ENCODE measurements around the gene GNAS. TPM values are rescaled to one million over a fixed set of nuclear protein-coding genes. Genes with fewer than 3 reads are reported as not detected.

Gene GNAS
- total RNA-seq, 4 donors from 2014 or later, result 679 to 875 (median 782) TPM

DNA sequence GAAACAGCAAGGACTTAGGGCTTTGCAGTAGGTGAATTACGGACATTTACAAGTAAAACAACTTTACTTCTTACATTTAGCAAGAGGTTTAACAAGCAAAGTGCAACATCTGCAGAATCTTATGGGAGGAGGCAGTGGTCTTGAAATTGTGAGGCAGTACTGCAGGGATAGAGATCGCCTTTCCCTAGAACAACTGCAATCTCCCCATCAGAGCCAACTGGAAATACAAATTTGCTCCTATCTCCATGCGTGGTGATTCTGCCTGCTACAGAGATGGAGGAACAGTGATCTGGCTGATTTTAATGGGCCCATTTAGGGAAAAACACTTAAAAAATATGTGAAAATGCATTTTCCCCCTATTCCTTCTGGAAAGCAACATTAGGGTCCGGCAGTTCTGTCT lies 25.9 kb downstream of the GNAS start:
- H3K27me3 ChIP-seq, result no peaks in the 10 kb centered on the region
- no peaks in the 10 kb centered on the region for H3K4me1 ChIP-seq
- H3K36me3 ChIP-seq, result no peaks in the 10 kb centered on the region
- no peak overlapping the region for H3K27ac ChIP-seq (replicated peaks in 1 of 4)
- TF ChIP-seq, protein P1, sequence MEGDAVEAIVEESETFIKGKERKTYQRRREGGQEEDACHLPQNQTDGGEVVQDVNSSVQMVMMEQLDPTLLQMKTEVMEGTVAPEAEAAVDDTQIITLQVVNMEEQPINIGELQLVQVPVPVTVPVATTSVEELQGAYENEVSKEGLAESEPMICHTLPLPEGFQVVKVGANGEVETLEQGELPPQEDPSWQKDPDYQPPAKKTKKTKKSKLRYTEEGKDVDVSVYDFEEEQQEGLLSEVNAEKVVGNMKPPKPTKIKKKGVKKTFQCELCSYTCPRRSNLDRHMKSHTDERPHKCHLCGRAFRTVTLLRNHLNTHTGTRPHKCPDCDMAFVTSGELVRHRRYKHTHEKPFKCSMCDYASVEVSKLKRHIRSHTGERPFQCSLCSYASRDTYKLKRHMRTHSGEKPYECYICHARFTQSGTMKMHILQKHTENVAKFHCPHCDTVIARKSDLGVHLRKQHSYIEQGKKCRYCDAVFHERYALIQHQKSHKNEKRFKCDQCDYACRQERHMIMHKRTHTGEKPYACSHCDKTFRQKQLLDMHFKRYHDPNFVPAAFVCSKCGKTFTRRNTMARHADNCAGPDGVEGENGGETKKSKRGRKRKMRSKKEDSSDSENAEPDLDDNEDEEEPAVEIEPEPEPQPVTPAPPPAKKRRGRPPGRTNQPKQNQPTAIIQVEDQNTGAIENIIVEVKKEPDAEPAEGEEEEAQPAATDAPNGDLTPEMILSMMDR (IDR thresholded peaks at IDR 0.05), result no peak
- TF ChIP-seq EP300 (IDR thresholded peaks at IDR 0.05) (no peak), POLR2AphosphoS5 (IDR thresholded peaks at IDR 0.05) (no peak), POLR2A (IDR thresholded peaks at IDR 0.05; ENCODE audit: low read depth) (no peak)
- H3K9me3 ChIP-seq, result no peaks in the 10 kb centered on the region
- intact Hi-C loops (cut with DNase I), result no loop called here
- DNase-seq (ENCODE audit: extremely low spot score), result no peak
- WGBS, result 98% methylated on average over 4 of the region's 4 CpGs
- no peak overlapping the region for H3K4me3 ChIP-seq

DNA sequence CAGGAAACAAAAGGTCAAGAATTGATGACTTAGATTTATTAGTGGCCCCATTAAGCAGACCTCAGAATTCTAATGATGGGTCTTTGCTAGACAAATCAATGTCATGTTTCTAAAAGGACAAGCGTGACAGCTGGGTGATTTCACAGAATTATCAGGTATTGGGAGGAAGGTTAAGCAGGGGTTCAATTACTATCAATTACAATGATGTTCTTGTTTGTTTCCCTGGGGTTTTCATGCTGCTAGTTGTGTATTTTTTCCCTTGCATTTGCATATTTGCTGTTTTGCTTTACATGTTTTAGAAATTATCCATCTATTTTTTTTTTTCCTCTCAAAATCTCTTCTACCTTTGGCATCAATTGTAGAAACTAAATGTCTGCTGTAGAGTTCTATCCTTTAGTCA lies 27.9 kb downstream of the GNAS start:
- intact Hi-C loops (cut with DNase I), result no loop called here
- no peak for TF ChIP-seq POLR2AphosphoS5 (IDR thresholded peaks at IDR 0.05)
- no peak for TF ChIP-seq POLR2A (IDR thresholded peaks at IDR 0.05; ENCODE audit: low read depth)
- no peak for TF ChIP-seq EP300 (IDR thresholded peaks at IDR 0.05)
- TF ChIP-seq, protein P1 (IDR thresholded peaks at IDR 0.05), result no peak

GRCh38 chr20:58880994-58881752 lies 28.7 kb downstream of the GNAS start:
- no peak overlapping the region for H3K4me3 ChIP-seq
- H3K27me3 ChIP-seq, result no peaks in the 10 kb centered on the region
- intact Hi-C loops (cut with DNase I), result no loop called here
- no peaks in the 10 kb centered on the region for H3K36me3 ChIP-seq
- H3K9me3 ChIP-seq, result no peaks in the 10 kb centered on the region
- DNase-seq (ENCODE audit: extremely low spot score), result no peak
- no peaks in the 10 kb centered on the region for H3K4me1 ChIP-seq
- 85% methylated on average over 9 of the region's 9 CpGs for WGBS
- H3K27ac ChIP-seq (replicated peaks in 1 of 4), result no peak overlapping the region
- TF ChIP-seq, protein P1 (IDR thresholded peaks at IDR 0.05), result no peak
- TF ChIP-seq POLR2AphosphoS5 (IDR thresholded peaks at IDR 0.05) (no peak), POLR2A (IDR thresholded peaks at IDR 0.05; ENCODE audit: low read depth) (no peak), EP300 (IDR thresholded peaks at IDR 0.05) (no peak)

More for the DNA sequence above, 27.9 kb downstream of the GNAS start:
- Histone ChIP-seq H3K36me3 (no peaks in the 10 kb centered on the region), H3K27ac (replicated peaks in 1 of 4) (no peak overlapping the region), H3K4me3 (no peak overlapping the region), H3K4me1 (no peaks in the 10 kb centered on the region), H3K27me3 (no peaks in the 10 kb centered on the region), H3K9me3 (no peaks in the 10 kb centered on the region)
- WGBS, result 96% methylated on average over 1 of the region's 1 CpG
- no peak for DNase-seq (ENCODE audit: extremely low spot score)

DNA sequence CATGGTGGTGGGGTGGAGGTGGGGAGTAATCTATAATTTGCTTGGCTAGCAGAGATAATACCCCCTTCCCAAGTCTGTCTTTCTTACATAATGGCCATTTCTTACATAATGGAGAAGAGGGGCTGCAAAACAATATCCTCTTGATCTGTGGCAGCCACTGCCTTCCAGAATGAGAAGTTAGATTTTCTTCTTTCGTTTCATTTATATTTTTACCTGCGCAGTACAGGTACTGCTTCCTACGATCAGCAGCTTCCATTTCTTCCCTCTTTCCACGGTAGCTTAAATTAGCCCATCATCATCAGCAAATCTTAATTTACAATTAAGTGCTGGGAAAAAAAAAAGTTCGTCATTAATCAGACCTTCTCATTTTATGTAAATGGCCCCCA lies 30.2 kb downstream of the GNAS start:
- Histone ChIP-seq H3K27ac (replicated peaks in 1 of 4) (no peak overlapping the region), H3K27me3 (no peaks in the 10 kb centered on the region), H3K9me3 (no peaks in the 10 kb centered on the region), H3K36me3 (no peaks in the 10 kb centered on the region), H3K4me1 (peaks cover 0 to 1% (median 0%) of the 10 kb centered on the region in 4 donors), H3K4me3 (no peak overlapping the region)
- 73% methylated on average over 5 of the region's 5 CpGs for WGBS
- intact Hi-C loops (cut with DNase I), result no loop called here
- DNase-seq (ENCODE audit: extremely low spot score), result no peak
- TF ChIP-seq, protein P1 (IDR thresholded peaks at IDR 0.05), result no peak
- TF ChIP-seq POLR2A (IDR thresholded peaks at IDR 0.05; ENCODE audit: low read depth), result no peak
- TF ChIP-seq EP300 (IDR thresholded peaks at IDR 0.05), result no peak
- no peak for TF ChIP-seq POLR2AphosphoS5 (IDR thresholded peaks at IDR 0.05)
